ENCODE measurements around the gene KLF2.
A peak's percentile ranks its signal among the peaks of the same experiment; 100 is the strongest.

KLF2 gene

GRCh38 chr19:16309643-16310042, 15.0 kb upstream of the KLF2 start:
- DNase-seq: no peak

- no peak for DNase-seq
Observed at GRCh38 chr19:16315825-16316505, 8.7 kb upstream of the KLF2 start.

GRCh38 chr19:16316506-16316882, 8.1 kb upstream of the KLF2 start:
- DNase-seq: no peak

- no peak for DNase-seq
Observed at GRCh38 chr19:16319481-16319880, 5.1 kb upstream of the KLF2 start.

- DNase-seq: no peak
Observed at GRCh38 chr19:16320987-16321386, 3.6 kb upstream of the KLF2 start.

GRCh38 chr19:16325161-16325527, 518 bp downstream of the KLF2 start:
- peak; percentile 40 to 42 for DNase-seq

- DNase-seq: peak; percentile 27 to 43
Observed at GRCh38 chr19:16325641-16326400, 1.2 kb downstream of the KLF2 start.

- no peak for DNase-seq
Observed at GRCh38 chr19:16326401-16327168, 2.0 kb downstream of the KLF2 start.

- no peak for DNase-seq
Observed at GRCh38 chr19:16327169-16327475, 2.5 kb downstream of the KLF2 start.

- DNase-seq: no peak
Observed at GRCh38 chr19:16327501-16327900, 2.9 kb downstream of the KLF2 start.

- DNase-seq: peak; percentile 39 to 46
Observed at GRCh38 chr19:16327911-16328823, 3.5 kb downstream of the KLF2 start.

- DNase-seq: no peak
Observed at GRCh38 chr19:16328824-16329482, 4.3 kb downstream of the KLF2 start.

GRCh38 chr19:16330368-16330801, 5.8 kb downstream of the KLF2 start:
- DNase-seq: peak; percentile 92 to 94

GRCh38 chr19:16330806-16331690, 6.4 kb downstream of the KLF2 start:
- peak in 1 of 2 experiments; percentile 27 for DNase-seq

- DNase-seq: no peak
Observed at GRCh38 chr19:16333001-16333586, 8.5 kb downstream of the KLF2 start.

- no peak for DNase-seq
Observed at GRCh38 chr19:16334411-16334810, 9.8 kb downstream of the KLF2 start.

- no peak for DNase-seq
Observed at GRCh38 chr19:16335226-16335625, 10.6 kb downstream of the KLF2 start.

- DNase-seq: no peak
Observed at GRCh38 chr19:16336571-16336970, 11.9 kb downstream of the KLF2 start.

- DNase-seq: no peak
Observed at GRCh38 chr19:16337809-16338469, 13.3 kb downstream of the KLF2 start.

All from activated CD4-positive, alpha-beta T cell treated with anti-CD3 and anti-CD28 coated beads, Interleukin-2, amount 50 U/mL, for 48 hours (primary cell).